Thyroid gland (tissue), 4 donors: Measurements from ENCODE around the gene NEDD9.

ENCODE experiments used
- CTCF ChIP-seq, 6 experiments: fragments of 200-600 bp in 3 of 6; fragments of 450-650 bp in 3 of 6; sonication (generic) in 3 of 6; IDR thresholded peaks; one replicate each; pipeline ENCODE4 v1.5.1; 2016 to 2019; ENCODE audit warnings: antibody characterized with exemption in 6 of 6, mild to moderate bottlenecking in 2 of 6, inconsistent platforms in 1 of 6, moderate library complexity in 1 of 6
- POLR2A ChIP-seq, 2 donors: fragments of 450-650 bp; IDR thresholded peaks; one replicate each; pipeline ENCODE4 v1.6.1; 2017; ENCODE audit warnings: antibody characterized with exemption in 2 of 2, mild to moderate bottlenecking in 2 of 2, moderate library complexity in 1 of 2

GRCh38 chr6:11203306-11204004, 29.0 kb downstream of the NEDD9 start:
- TF ChIP-seq POLR2A (IDR thresholded peaks at IDR 0.05) (no peak), CTCF (IDR thresholded peaks at IDR 0.05) (no peak)
